Measurements from ENCODE around the gene PPP1R12B.

Gene PPP1R12B

GRCh38 chr1:202310746-202311145, 37.8 kb upstream of the PPP1R12B start:
- DNase-seq = no peak
- Histone ChIP-seq H3K36me3 (ENCODE audit: insufficient read depth, low read length) (no peaks in the 10 kb centered on the region), H3K4me1 (ENCODE audit: insufficient read depth, low read length) (no peaks in the 10 kb centered on the region), H4K20me1 (ENCODE audit: insufficient read depth, low read length) (no peaks in the 10 kb centered on the region; the same call in 1 of the 2 replicates), H3K79me2 (ENCODE audit: insufficient read depth, low read length) (no peaks in the 10 kb centered on the region), H3K27ac (ENCODE audit: low read length) (no peak overlapping the region), H3K9ac (ENCODE audit: low read depth, low read length) (no peak overlapping the region), H2AFZ (ENCODE audit: low read depth, low read length) (no peak overlapping the region), H3K9me3 (ENCODE audit: insufficient read depth, low read length, severe bottlenecking) (no peaks in the 10 kb centered on the region), H3K27me3 (ENCODE audit: insufficient read depth, low read length, poor library complexity) (peaks cover 5% of the 10 kb centered on the region), H3K4me2 (ENCODE audit: insufficient read depth, low read length) (no peak overlapping the region), H3K4me3 (ENCODE audit: low read depth in 1 of 2, low read length in 2 of 2) (no peak overlapping the region)
- ATAC-seq (ENCODE audit: insufficient read depth, low read depth) = no peak
- no peak for TF ChIP-seq CTCF (IDR thresholded peaks at IDR 0.05; ENCODE audit: borderline replicate concordance, extremely low read depth, low read length, poor library complexity, severe bottlenecking)

DNA sequence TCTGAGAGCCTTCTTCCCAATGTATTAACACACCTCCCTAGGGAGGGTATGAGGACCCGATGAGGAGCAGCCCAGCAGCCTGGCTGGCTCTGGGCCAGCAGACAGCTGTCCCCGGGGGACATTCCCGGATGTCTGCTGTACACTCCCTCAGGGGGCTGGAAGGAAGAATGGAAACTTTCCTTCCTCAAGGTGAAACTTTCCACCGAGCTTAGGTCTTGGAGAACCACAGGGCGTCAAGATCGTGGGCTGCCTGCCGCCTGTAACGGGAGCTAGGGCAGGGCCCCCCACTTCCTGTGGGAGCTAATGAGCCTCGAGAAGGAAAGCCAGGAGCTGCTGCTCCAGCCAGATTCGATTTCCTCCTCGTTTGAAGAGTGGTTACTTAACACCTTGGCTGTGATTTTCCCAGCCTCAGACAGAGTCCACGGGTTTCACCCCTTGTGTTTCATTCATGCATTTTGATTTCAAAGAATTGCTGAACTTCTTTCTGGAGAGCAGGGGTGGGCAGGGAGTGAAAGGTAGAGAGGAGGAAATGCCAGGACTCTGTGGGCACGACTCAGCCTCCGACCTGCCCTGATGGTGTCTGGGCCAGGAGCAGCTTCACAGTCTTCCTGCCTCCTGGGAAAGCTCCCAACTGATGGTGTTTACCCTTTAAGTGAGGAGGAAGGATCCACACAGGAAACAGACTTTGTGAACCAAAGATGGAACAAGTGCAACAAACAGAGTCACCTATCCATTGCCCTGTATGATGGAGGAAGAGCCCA, 36.4 kb upstream of the PPP1R12B start:
- no peak for TF ChIP-seq EZH2 (IDR thresholded peaks at IDR 0.05; ENCODE audit: borderline replicate concordance, low read depth, low read length, severe bottlenecking)
- no peak for TF ChIP-seq CTCF (IDR thresholded peaks at IDR 0.05; ENCODE audit: borderline replicate concordance, extremely low read depth, low read length, poor library complexity, severe bottlenecking)
- H3K9me3 ChIP-seq (ENCODE audit: insufficient read depth, low read length, severe bottlenecking) = no peaks in the 10 kb centered on the region
- no peak overlapping the region for H3K27ac ChIP-seq (ENCODE audit: low read length)
- no peaks in the 10 kb centered on the region; the same call in 1 of the 2 replicates for H4K20me1 ChIP-seq (ENCODE audit: insufficient read depth, low read length)
- no peaks in the 10 kb centered on the region for H3K79me2 ChIP-seq (ENCODE audit: insufficient read depth, low read length)
- no peak for ATAC-seq (ENCODE audit: insufficient read depth, low read depth)
- H3K27me3 ChIP-seq (ENCODE audit: insufficient read depth, low read length, poor library complexity) = peaks cover 5% of the 10 kb centered on the region
- no peak overlapping the region for H3K4me2 ChIP-seq (ENCODE audit: insufficient read depth, low read length)
- no peak for DNase-seq
- H3K4me3 ChIP-seq (ENCODE audit: low read depth in 1 of 2, low read length in 2 of 2) = no peak overlapping the region
- H3K36me3 ChIP-seq (ENCODE audit: insufficient read depth, low read length) = no peaks in the 10 kb centered on the region
- H2AFZ ChIP-seq (ENCODE audit: low read depth, low read length) = no peak overlapping the region
- H3K9ac ChIP-seq (ENCODE audit: low read depth, low read length) = no peak overlapping the region
- no peaks in the 10 kb centered on the region for H3K4me1 ChIP-seq (ENCODE audit: insufficient read depth, low read length)

GRCh38 chr1:202315576-202316168, 32.8 kb upstream of the PPP1R12B start:
- no peak overlapping the region for H3K27ac ChIP-seq (ENCODE audit: low read length)
- H3K79me2 ChIP-seq (ENCODE audit: insufficient read depth, low read length) = no peaks in the 10 kb centered on the region
- DNase-seq (peak; percentile 78), ATAC-seq (ENCODE audit: insufficient read depth, low read depth) (peak; percentile 97)
- no peaks in the 10 kb centered on the region for H3K9me3 ChIP-seq (ENCODE audit: insufficient read depth, low read length, severe bottlenecking)
- no peak overlapping the region for H3K4me2 ChIP-seq (ENCODE audit: insufficient read depth, low read length)
- H4K20me1 ChIP-seq (ENCODE audit: insufficient read depth, low read length) = no peaks in the 10 kb centered on the region; the same call in 1 of the 2 replicates
- H3K9ac ChIP-seq (ENCODE audit: low read depth, low read length) = no peak overlapping the region
- no peak overlapping the region for H2AFZ ChIP-seq (ENCODE audit: low read depth, low read length)
- H3K4me3 ChIP-seq (ENCODE audit: low read depth in 1 of 2, low read length in 2 of 2) = no peak overlapping the region
- H3K27me3 ChIP-seq (ENCODE audit: insufficient read depth, low read length, poor library complexity) = peaks cover 5% of the 10 kb centered on the region
- no peak for TF ChIP-seq EZH2 (IDR thresholded peaks at IDR 0.05; ENCODE audit: borderline replicate concordance, low read depth, low read length, severe bottlenecking)
- TF ChIP-seq CTCF (IDR thresholded peaks at IDR 0.05; ENCODE audit: borderline replicate concordance, extremely low read depth, low read length, poor library complexity, severe bottlenecking) = peak; percentile 97
- H3K4me1 ChIP-seq (ENCODE audit: insufficient read depth, low read length) = no peaks in the 10 kb centered on the region
- no peaks in the 10 kb centered on the region for H3K36me3 ChIP-seq (ENCODE audit: insufficient read depth, low read length)
